HG02798 (cell line): ENCODE data around the gene RSL24D1.

Experiments used
- ATAC-seq: cut with Tn5 transposase; IDR thresholded peaks from one replicate; pipeline ENCODE4 v1.9.1; 2021; ENCODE audit warnings: mild to moderate bottlenecking; ENCODE audit not compliant: unreplicated experiment, poor library complexity

The RSL24D1 gene

GRCh38 chr15:55196458-55197361, at the start of gene RSL24D1:
Gene RSL24D1 (minus strand): TSS chr15:55196941. CDS start chr15:55196890, 51 bp downstream.
- peak; percentile 97 for ATAC-seq

- ATAC-seq, result no peak
Observed at GRCh38 chr15:55245059-55245458, 48.3 kb upstream of the RSL24D1 start.

- no peak for ATAC-seq
Observed at GRCh38 chr15:55241891-55242290, 45.1 kb upstream of the RSL24D1 start.

GRCh38 chr15:55241186-55241585, 44.4 kb upstream of the RSL24D1 start:
- ATAC-seq, result no peak

GRCh38 chr15:55240125-55240760, 43.5 kb upstream of the RSL24D1 start:
- no peak for ATAC-seq

GRCh38 chr15:55239440-55240124, 42.8 kb upstream of the RSL24D1 start:
- no peak for ATAC-seq

GRCh38 chr15:55238877-55239276, 42.1 kb upstream of the RSL24D1 start:
- no peak for ATAC-seq

GRCh38 chr15:55237219-55238130, 40.7 kb upstream of the RSL24D1 start:
- ATAC-seq, result no peak

- ATAC-seq, result no peak
Observed at GRCh38 chr15:55235546-55236036, 38.9 kb upstream of the RSL24D1 start.

- no peak for ATAC-seq
Observed at GRCh38 chr15:55234800-55235104, 38.0 kb upstream of the RSL24D1 start.

- ATAC-seq, result no peak
Observed at GRCh38 chr15:55234104-55234799, 37.5 kb upstream of the RSL24D1 start.

- no peak for ATAC-seq
Observed at GRCh38 chr15:55231455-55231854, 34.7 kb upstream of the RSL24D1 start.

GRCh38 chr15:55230953-55231352, 34.2 kb upstream of the RSL24D1 start:
- ATAC-seq, result no peak

- peak; percentile 46 for ATAC-seq
Observed at GRCh38 chr15:55230051-55230670, 33.4 kb upstream of the RSL24D1 start.

GRCh38 chr15:55226127-55226526, 29.4 kb upstream of the RSL24D1 start:
- ATAC-seq, result no peak

GRCh38 chr15:55224892-55225291, 28.2 kb upstream of the RSL24D1 start:
- ATAC-seq, result no peak

GRCh38 chr15:55222588-55222987, 25.8 kb upstream of the RSL24D1 start:
- ATAC-seq, result peak; percentile 67

- no peak for ATAC-seq
Observed at GRCh38 chr15:55221090-55222011, 24.6 kb upstream of the RSL24D1 start.
